HEK293 (cell line): ENCODE results near the gene SFSWAP.

ENCODE experiments used
- CTCF ChIA-PET: fragments of 350-600 bp; formaldehyde crosslinking; extraction: SDS; loops from one replicate; lab custom pipeline; 2021; ENCODE audit warnings: antibody characterized with exemption; lab: Yijun Ruan, JAX
- POLR2A ChIA-PET: fragments of 300-600 bp; formaldehyde crosslinking; extraction: SDS; loops from one replicate; lab custom pipeline; 2020; ENCODE audit warnings: antibody characterized with exemption, inconsistent platforms; lab: Yijun Ruan, JAX
- H3K27ac ChIP-seq: fragments of 200-500 bp; sonication (Bioruptor generic); 2 replicates; pipeline ENCODE4 v1.5.1; 2014; ENCODE audit warnings: low read depth, low read length, control low read depth, inconsistent platforms; ENCODE audit errors: extremely low read depth
- H3K36me3 ChIP-seq, 2 experiments: fragments of 200-500 bp in 1 of 2; sonication (Bioruptor generic) in 1 of 2; 1 replicate in 1 of 2; 2 replicates in 1 of 2; pipeline ENCODE4 v1.5.1; 2014 to 2017; ENCODE audit warnings: inconsistent platforms in 2 of 2, low read length in 2 of 2; ENCODE audit not compliant: control insufficient read depth in 2 of 2, insufficient read depth in 1 of 2
- H3K4me1 ChIP-seq: fragments of 200-500 bp; sonication (Bioruptor generic); 2 replicates; pipeline ENCODE4 v1.5.1; 2014; ENCODE audit warnings: mild to moderate bottlenecking, low read length, inconsistent platforms; ENCODE audit not compliant: control insufficient read depth, insufficient read depth
- H3K4me3 ChIP-seq: 2 replicates; pipeline ENCODE4 v1.5.1; 2011; ENCODE audit warnings: low read depth, mild to moderate bottlenecking, control low read depth, low read length, moderate library complexity
- H3K9me3 ChIP-seq: fragments of 200-500 bp; sonication (Bioruptor generic); 2 replicates; pipeline ENCODE4 v1.5.1; 2014; ENCODE audit warnings: low read depth, low read length, inconsistent platforms; ENCODE audit not compliant: control insufficient read depth, insufficient read depth
- HOXC10 ChIP-seq: sonication (generic); formaldehyde crosslinking; IDR thresholded peaks from 2 replicates; pipeline ENCODE4 v1.8.1; 2023; ENCODE audit warnings: mild to moderate bottlenecking, missing genetic modification reagents
- SP2 ChIP-seq: fragments of 450-650 bp; formaldehyde crosslinking; IDR thresholded peaks from 2 replicates; pipeline ENCODE4 v1.5.1; 2016; ENCODE audit warnings: missing biosample characterization, missing genetic modification characterization
- TCF7L2 ChIP-seq: IDR thresholded peaks from 2 replicates; pipeline ENCODE4 v1.6.1; 2011; ENCODE audit warnings: low read depth, mild to moderate bottlenecking, inconsistent platforms, low read length, moderate library complexity, borderline replicate concordance
- ZBTB17 ChIP-seq: fragments of 450-650 bp; formaldehyde crosslinking; IDR thresholded peaks from 2 replicates; pipeline ENCODE4 v1.5.1; 2016; ENCODE audit warnings: missing biosample characterization, missing genetic modification characterization
- ZBTB8A ChIP-seq: fragments of 450-650 bp; formaldehyde crosslinking; IDR thresholded peaks from 2 replicates; pipeline ENCODE4 v1.5.1; 2016; ENCODE audit warnings: missing biosample characterization, missing genetic modification characterization
- ZFHX2 ChIP-seq: fragments of 450-650 bp; formaldehyde crosslinking; conservative IDR thresholded peaks from 2 replicates; pipeline ENCODE4 v1.5.1; 2016; ENCODE audit warnings: missing biosample characterization, missing genetic modification characterization
- ZIC2 ChIP-seq: fragments of 450-650 bp; formaldehyde crosslinking; IDR thresholded peaks from 2 replicates; pipeline ENCODE4 v1.5.1; 2016; ENCODE audit warnings: missing biosample characterization, missing genetic modification characterization
- ZNF133 ChIP-seq: fragments of 450-650 bp; formaldehyde crosslinking; IDR thresholded peaks from 2 replicates; pipeline ENCODE4 v1.5.1; 2016; ENCODE audit warnings: missing biosample characterization, missing genetic modification characterization
- ZNF174 ChIP-seq: fragments of 450-650 bp; formaldehyde crosslinking; IDR thresholded peaks from 2 replicates; pipeline ENCODE4 v1.5.0; 2017; ENCODE audit warnings: missing biosample characterization, mild to moderate bottlenecking, missing genetic modification characterization
- ZNF175 ChIP-seq: fragments of 450-650 bp; formaldehyde crosslinking; IDR thresholded peaks from 2 replicates; pipeline ENCODE4 v1.5.1; 2016; ENCODE audit warnings: missing biosample characterization, missing genetic modification characterization
- ZNF202 ChIP-seq: fragments of 450-650 bp; formaldehyde crosslinking; IDR thresholded peaks from 2 replicates; pipeline ENCODE4 v1.5.1; 2016; ENCODE audit warnings: missing biosample characterization, missing genetic modification characterization, borderline replicate concordance
- ZNF221 ChIP-seq: fragments of 450-650 bp; formaldehyde crosslinking; IDR thresholded peaks from 2 replicates; pipeline ENCODE4 v1.5.1; 2017; ENCODE audit warnings: missing biosample characterization, missing genetic modification characterization, borderline replicate concordance
- ZNF274 ChIP-seq, 2 experiments: fragments of 200-500 bp in 1 of 2; fragments of 450-650 bp in 1 of 2; sonication (Bioruptor generic) in 1 of 2; formaldehyde crosslinking in 1 of 2; IDR thresholded peaks; 2 replicates each; pipeline versions ENCODE4 v1.5.1 to v1.6.1; 2014 to 2016; ENCODE audit warnings: borderline replicate concordance in 1 of 2, inconsistent platforms in 1 of 2, low read length in 1 of 2, missing biosample characterization in 1 of 2, missing genetic modification characterization in 1 of 2
- ZNF48 ChIP-seq: fragments of 450-650 bp; formaldehyde crosslinking; IDR thresholded peaks from 2 replicates; pipeline ENCODE4 v1.5.1; 2016; ENCODE audit warnings: missing biosample characterization, missing genetic modification characterization
- ZNF521 ChIP-seq: fragments of 450-650 bp; formaldehyde crosslinking; IDR thresholded peaks from 2 replicates; pipeline ENCODE4 v1.5.1; 2017; ENCODE audit warnings: missing biosample characterization, mild to moderate bottlenecking, missing genetic modification characterization
- ZNF621 ChIP-seq: fragments of 450-650 bp; formaldehyde crosslinking; IDR thresholded peaks from 2 replicates; pipeline ENCODE4 v1.5.1; 2017; ENCODE audit warnings: missing biosample characterization, missing genetic modification characterization
- ZNF776 ChIP-seq: fragments of 450-650 bp; formaldehyde crosslinking; IDR thresholded peaks from 2 replicates; pipeline ENCODE4 v1.5.0; 2017; ENCODE audit warnings: missing biosample characterization, missing genetic modification characterization, borderline replicate concordance
- ZNF777 ChIP-seq: fragments of 450-650 bp; formaldehyde crosslinking; IDR thresholded peaks from 2 replicates; pipeline ENCODE4 v1.5.1; 2017; ENCODE audit warnings: missing biosample characterization, missing genetic modification characterization, borderline replicate concordance
- ZNF791 ChIP-seq: fragments of 450-650 bp; formaldehyde crosslinking; IDR thresholded peaks from 2 replicates; pipeline ENCODE4 v1.5.1; 2016; ENCODE audit warnings: missing biosample characterization, missing genetic modification characterization
- ZSCAN16 ChIP-seq: fragments of 450-650 bp; formaldehyde crosslinking; IDR thresholded peaks from 2 replicates; pipeline ENCODE4 v1.5.1; 2016; ENCODE audit warnings: missing biosample characterization, missing genetic modification characterization
- ZSCAN30 ChIP-seq: fragments of 450-650 bp; IDR thresholded peaks from 2 replicates; pipeline ENCODE4 v1.5.1; 2018; ENCODE audit warnings: missing biosample characterization, mild to moderate bottlenecking, missing genetic modification characterization, moderate library complexity

Gene SFSWAP

DNA sequence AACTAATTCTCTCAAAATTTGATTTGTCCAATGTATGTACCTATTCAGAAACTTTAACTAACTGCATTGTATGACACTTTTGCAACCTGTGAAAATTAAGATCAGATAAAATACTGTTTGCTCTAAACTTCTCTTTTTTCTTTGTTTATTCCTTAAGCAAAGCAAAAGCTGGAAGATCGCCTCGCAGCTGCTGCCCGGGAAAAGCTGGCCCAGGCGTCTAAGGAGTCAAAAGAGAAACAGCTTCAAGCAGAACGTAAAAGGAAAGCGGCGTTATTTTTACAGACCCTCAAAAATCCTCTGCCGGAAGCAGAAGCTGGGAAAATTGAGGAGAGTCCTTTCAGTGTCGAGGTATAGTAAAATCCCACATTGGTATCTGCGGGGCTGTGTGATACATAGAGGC lies 55.1 kb downstream of the SFSWAP start:
- H3K4me3 ChIP-seq: no peak overlapping the region
- H3K36me3 ChIP-seq: peaks cover 25 to 87% of the 10 kb centered on the region in 2 experiments
- POLR2A ChIA-PET: no interaction called here
- H3K4me1 ChIP-seq: no peaks in the 10 kb centered on the region
- H3K9me3 ChIP-seq: no peaks in the 10 kb centered on the region
- CTCF ChIA-PET: interaction anchor here (2.6 kb wide), 1 partner anchor 11 kb away, joined by 16 read pairs; no protein-coding TSS in a partner anchor
- TF ChIP-seq ZNF621 (no peak), ZNF202 (tag by site-specific recombination) (no peak), ZSCAN16 (no peak)
- no peak overlapping the region for H3K27ac ChIP-seq

DNA sequence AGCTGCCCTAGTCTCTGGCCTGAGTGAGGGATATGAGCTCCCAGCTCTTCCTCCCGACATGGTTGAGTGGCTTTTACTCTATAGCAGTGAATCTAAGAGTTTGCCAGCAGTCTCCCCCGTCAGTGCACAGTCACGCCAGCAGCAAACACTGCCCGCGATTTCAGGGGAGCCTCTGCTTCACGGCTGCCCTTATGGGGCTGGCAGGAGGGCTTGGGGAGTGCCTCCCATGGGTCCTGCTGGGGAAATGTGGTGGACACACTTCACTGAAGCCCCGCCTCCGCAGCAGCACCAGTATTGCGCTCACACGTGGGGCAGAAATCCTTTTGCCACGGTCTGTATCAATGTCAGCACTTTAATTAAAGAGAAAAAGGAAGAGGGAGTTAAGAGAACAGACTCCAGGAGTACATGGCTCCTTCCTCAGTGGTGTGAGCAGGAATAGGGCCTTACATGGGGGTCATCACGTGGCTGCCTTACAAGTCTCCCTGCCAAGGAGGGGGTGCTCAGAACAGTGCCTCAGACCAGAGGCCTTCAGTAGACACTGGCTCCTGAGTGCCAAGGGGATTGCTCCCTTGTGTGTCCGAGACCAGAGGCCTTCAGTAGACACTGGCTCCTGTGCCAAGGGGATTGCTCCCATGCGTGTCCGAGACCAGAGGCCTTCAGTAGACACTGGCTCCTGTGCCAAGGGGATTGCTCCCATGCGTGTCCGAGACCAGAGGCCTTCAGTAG lies 55.7 kb downstream of the SFSWAP start:
- Histone ChIP-seq H3K9me3 (no peaks in the 10 kb centered on the region), H3K27ac (no peak overlapping the region), H3K4me3 (no peak overlapping the region), H3K4me1 (no peaks in the 10 kb centered on the region)
- POLR2A ChIA-PET: no interaction called here
- TF ChIP-seq ZSCAN30 (peak; percentile 98), ZBTB17 (tag by site-specific recombination) (no peak), HOXC10 (CRISPR knock-in tag) (no peak)
- TF ChIP-seq, all 188 proteins: peak for 1
- CTCF ChIA-PET: interaction anchor here (2.6 kb wide), 1 partner anchor 12 kb away, joined by 16 read pairs; no protein-coding TSS in a partner anchor
- H3K36me3 ChIP-seq: peaks cover 28 to 87% of the 10 kb centered on the region in 2 experiments

DNA sequence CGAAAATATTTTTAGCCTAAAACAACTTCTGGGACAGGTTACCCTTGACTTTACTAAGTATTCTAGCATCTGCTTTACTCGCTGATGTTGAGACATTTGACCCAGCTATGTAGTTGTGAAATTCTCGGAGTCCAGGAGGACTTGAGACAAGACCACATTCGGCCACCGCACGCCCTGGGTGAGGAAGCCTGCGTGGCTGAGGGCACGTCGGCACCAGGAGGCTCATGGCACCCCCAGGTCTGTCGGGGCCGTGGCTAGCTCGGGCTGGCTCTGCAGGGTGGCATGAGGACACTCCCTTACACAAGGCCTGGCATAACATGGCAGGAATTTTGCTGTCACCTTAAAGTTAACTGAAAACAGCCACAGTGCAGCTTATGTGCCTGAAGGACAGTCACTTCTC lies 59.2 kb downstream of the SFSWAP start:
- TF ChIP-seq ZNF221 (no peak), ZNF133 (no peak)
- Histone ChIP-seq H3K4me1 (no peaks in the 10 kb centered on the region), H3K4me3 (no peak overlapping the region), H3K36me3 (peaks cover 25 to 92% of the 10 kb centered on the region in 2 experiments), H3K27ac (no peak overlapping the region), H3K9me3 (no peaks in the 10 kb centered on the region)
- CTCF ChIA-PET: interaction anchor here (2.4 kb wide), 1 partner anchor 15 kb away, joined by 9 read pairs; no protein-coding TSS in a partner anchor
- POLR2A ChIA-PET: no interaction called here

DNA sequence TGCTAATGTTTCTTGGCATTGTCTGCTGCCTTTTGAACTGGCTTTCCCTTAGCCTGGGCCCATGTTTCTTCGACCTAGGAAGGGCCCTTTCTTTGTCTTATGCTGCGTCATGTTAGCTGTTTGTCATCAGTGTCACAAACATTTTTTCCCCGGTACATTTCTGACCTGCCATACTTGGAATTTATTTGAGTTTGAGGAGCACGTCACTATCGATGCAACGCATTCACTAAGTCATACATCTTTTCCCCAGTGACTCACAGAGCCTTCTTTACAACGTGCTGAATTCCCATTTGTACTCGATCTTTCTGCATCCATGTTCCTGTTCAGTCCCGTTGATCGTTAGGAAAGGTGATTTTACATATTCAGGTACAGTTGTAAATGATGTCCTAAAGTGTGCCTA lies 61.1 kb downstream of the SFSWAP start:
- peaks cover 20 to 84% of the 10 kb centered on the region in 2 experiments for H3K36me3 ChIP-seq
- no peaks in the 10 kb centered on the region for H3K4me1 ChIP-seq
- no peak for TF ChIP-seq ZNF174 (tag by site-specific recombination)
- no peak for TF ChIP-seq ZNF777 (tag by site-specific recombination)
- no peak for TF ChIP-seq ZNF521 (tag by site-specific recombination)
- no peak for TF ChIP-seq ZFHX2 (tag by site-specific recombination)
- no peak for TF ChIP-seq ZNF133
- no peak for TF ChIP-seq ZNF175
- no peak for TF ChIP-seq ZBTB8A (tag by site-specific recombination)
- TF ChIP-seq ZIC2: no peak
- TF ChIP-seq ZNF791 (tag by site-specific recombination): no peak
- no peak for TF ChIP-seq ZNF274 (IDR thresholded peaks at IDR 0.05; ENCODE audit: low read length)
- no peak for TF ChIP-seq ZNF274 (tag by site-specific recombination; IDR thresholded peaks at IDR 0.05; ENCODE audit: borderline replicate concordance)
- no peak for TF ChIP-seq SP2 (tag by site-specific recombination)
- TF ChIP-seq ZNF202 (tag by site-specific recombination): no peak
- TF ChIP-seq ZNF776 (tag by site-specific recombination): no peak
- TF ChIP-seq TCF7L2: no peak
- no peak for TF ChIP-seq ZNF48 (tag by site-specific recombination)
- H3K27ac ChIP-seq: no peak overlapping the region
- H3K4me3 ChIP-seq: no peak overlapping the region
- H3K9me3 ChIP-seq: no peaks in the 10 kb centered on the region
- ChIA-PET POLR2A (interaction anchor here (0.7 kb wide), 1 partner anchor 560 kb away, joined by 7 read pairs; no protein-coding TSS in a partner anchor), CTCF (interaction anchor here (0.5 to 0.6 kb wide), 2 partner anchors 13 to 18 kb away, joined by 3 to 5 read pairs; no protein-coding TSS in a partner anchor)
